K562 (cell line): Measurements from ENCODE around the gene NRTN. TPM values are rescaled to one million over a fixed set of nuclear protein-coding genes. Genes with fewer than 3 reads are reported as not detected.

Source experiments
- ARID1B ChIP-seq: fragments of 450-650 bp; IDR thresholded peaks from 2 replicates; pipeline ENCODE4 v1.6.1; 2016; ENCODE audit warnings: antibody characterized with exemption, mild to moderate bottlenecking, inconsistent platforms
- BMI1 ChIP-seq: fragments of 150-350 bp; IDR thresholded peaks from 2 replicates; pipeline ENCODE4 v1.6.1; 2014; ENCODE audit warnings: low read length
- C11orf30 ChIP-seq: fragments of 450-650 bp; IDR thresholded peaks from 2 replicates; pipeline ENCODE4 v1.6.1; 2016; ENCODE audit warnings: low read depth, mild to moderate bottlenecking
- CBFB ChIP-seq: sonication (generic); formaldehyde crosslinking; IDR thresholded peaks from 2 replicates; pipeline ENCODE4 v1.4.0; 2020; ENCODE audit warnings: mild to moderate bottlenecking, missing genetic modification reagents
- CHD2 ChIP-seq: IDR thresholded peaks from 2 replicates; pipeline ENCODE4 v1.6.1; 2011; ENCODE audit warnings: low read depth, low read length
- DLX4 ChIP-seq: fragments of 250-450 bp; sonication (Bioruptor Pico); IDR thresholded peaks from 2 replicates; pipeline ENCODE4 v1.6.1; 2021; ENCODE audit warnings: mild to moderate bottlenecking
- GTF2A2 ChIP-seq: IDR thresholded peaks from 2 replicates; pipeline ENCODE4 v1.6.1; 2016; ENCODE audit warnings: mild to moderate bottlenecking, missing genetic modification characterization, missing compliant biosample characterization
- IRF2 ChIP-seq: sonication (generic); formaldehyde crosslinking; IDR thresholded peaks from 2 replicates; pipeline ENCODE4 v1.8.1; 2022; ENCODE audit warnings: mild to moderate bottlenecking, missing genetic modification reagents
- KAT8 ChIP-seq: fragments of 450-650 bp; IDR thresholded peaks from 2 replicates; pipeline ENCODE4 v1.6.1; 2016; ENCODE audit warnings: low read depth, mild to moderate bottlenecking
- MAFG ChIP-seq: fragments of 450-650 bp; conservative IDR thresholded peaks from 2 replicates; pipeline ENCODE4 v1.6.1; 2016; ENCODE audit warnings: missing genetic modification characterization, missing compliant biosample characterization
- MAX ChIP-seq: sonication (generic); formaldehyde crosslinking; IDR thresholded peaks from 2 replicates; pipeline ENCODE4 v1.9.0; 2022; ENCODE audit warnings: mild to moderate bottlenecking, missing genetic modification reagents
- MITF ChIP-seq: IDR thresholded peaks from 2 replicates; pipeline ENCODE4 v1.6.1; 2014; ENCODE audit warnings: antibody characterized with exemption
- NCOA2 ChIP-seq, 2 experiments: fragments of 450-650 bp; IDR thresholded peaks; 2 replicates each; pipeline ENCODE4 v1.6.1; 2018; ENCODE audit warnings: mild to moderate bottlenecking in 2 of 2, moderate library complexity in 1 of 2; ENCODE audit not compliant: partially characterized antibody in 2 of 2
- PRMT5 ChIP-seq: sonication (generic); formaldehyde crosslinking; IDR thresholded peaks from 2 replicates; pipeline ENCODE4 v1.5.0; 2020; ENCODE audit warnings: missing genetic modification reagents
- RBFOX2 ChIP-seq: fragments of 200-400 bp; formaldehyde crosslinking; IDR thresholded peaks from 2 replicates; pipeline ENCODE4 v1.6.1; 2017; ENCODE audit warnings: low read depth, mild to moderate bottlenecking, low read length, moderate library complexity
- SMAD3 ChIP-seq: fragments of 450-650 bp; formaldehyde crosslinking; conservative IDR thresholded peaks from 2 replicates; pipeline ENCODE4 v1.4.0; 2020; ENCODE audit warnings: mild to moderate bottlenecking
- TCF15 ChIP-seq: fragments of 250-450 bp; sonication (Bioruptor Pico); IDR thresholded peaks from 2 replicates; pipeline ENCODE4 v1.8.0; 2022; ENCODE audit warnings: moderate library complexity, mild to moderate bottlenecking, inconsistent platforms
- TEAD4 ChIP-seq, 2 experiments: sonication (generic) in 1 of 2; formaldehyde crosslinking in 1 of 2; IDR thresholded peaks; 2 replicates each; pipeline versions ENCODE4 v1.6.1 to v1.8.0; 2012 to 2022; ENCODE audit warnings: borderline replicate concordance in 1 of 2, inconsistent platforms in 1 of 2, low read length in 1 of 2, mild to moderate bottlenecking in 1 of 2, missing genetic modification reagents in 1 of 2
- THRB ChIP-seq: fragments of 450-650 bp; formaldehyde crosslinking; conservative IDR thresholded peaks from 2 replicates; pipeline ENCODE4 v1.4.0; 2022; ENCODE audit warnings: mild to moderate bottlenecking, missing genetic modification characterization
- ZBTB12 ChIP-seq: fragments of 250-450 bp; sonication (Bioruptor Pico); IDR thresholded peaks from 2 replicates; pipeline ENCODE4 v1.4.0; 2020
- ZKSCAN3 ChIP-seq: fragments of 250-450 bp; sonication (Bioruptor Pico); IDR thresholded peaks from 2 replicates; pipeline ENCODE4 v1.4.0; 2020
- ZNF224 ChIP-seq: sonication (generic); formaldehyde crosslinking; IDR thresholded peaks from 2 replicates; pipeline ENCODE4 v1.8.0; 2022; ENCODE audit warnings: mild to moderate bottlenecking, missing genetic modification reagents
- ZNF263 ChIP-seq: sonication (generic); formaldehyde crosslinking; IDR thresholded peaks from 2 replicates; pipeline ENCODE4 v1.8.0; 2022; ENCODE audit warnings: mild to moderate bottlenecking, missing genetic modification reagents, borderline replicate concordance
- polyA plus RNA-seq, 8 experiments: library from polyadenylated mRNA; depleted of rRNA in 4 of 8; stranded (reverse) in 5 of 8; unstranded in 3 of 8; fragments of >200 nt; fragmentation: Nextera tagmentation in 2 of 8; fragmentation: Illumina TruSeq in 1 of 8; extraction: Ambion mirVana in 2 of 8; extraction: Trizol in 1 of 8; gene quantifications; 2 replicates each; pipeline versions ENCODE4 v1.2.1 to v1.2.3, GENCODE V29; 2011 to 2014; ENCODE audit warnings: inconsistent platforms in 1 of 8, missing spikeins in 1 of 8
- total RNA-seq, 7 experiments: library from RNA; depleted of rRNA in 6 of 7; stranded (reverse); fragments of >200 nt in 6 of 7; fragmentation: Illumina TruSeq in 2 of 7; extraction: Trizol in 2 of 7; gene quantifications; 2 replicates each; pipeline versions ENCODE4 v1.2.1 to v1.2.3, GENCODE V29; 2011 to 2021; ENCODE audit warnings: low replicate concordance in 1 of 7

Gene NRTN
- total and polyA plus RNA-seq, 9 of the 15 experiments (the other 6 are each of a cell fraction or from before 2014, with no cell fraction given) = 0.62 to 8.1 (median 1.6) TPM; not detected in 2

- TF ChIP-seq MITF = peak; percentile 75
- peak; percentile 35; the same call in 1 of the 2 replicates for TF ChIP-seq ZNF263 (CRISPR knock-in tag)
- 0 out of 2 replicates have a peak, but pooled peaks have one; percentile 8 for TF ChIP-seq TEAD4 (IDR thresholded peaks at IDR 0.05; ENCODE audit: low read length)
- TF ChIP-seq TEAD4 (CRISPR knock-in tag; IDR thresholded peaks at IDR 0.05; ENCODE audit: borderline replicate concordance) = no peak
- no peak for TF ChIP-seq TCF15 (CRISPR knock-in tag)
- no peak for TF ChIP-seq DLX4 (CRISPR knock-in tag)
- TF ChIP-seq THRB = peak; percentile 86; the same call in 1 of the 2 replicates
- TF ChIP-seq RBFOX2 = peak; percentile 98
- TF ChIP-seq MAFG (tag) = no peak
- TF ChIP-seq ARID1B = no peak; the same call in 1 of the 2 replicates
- no peak for TF ChIP-seq NCOA2 (IDR thresholded peaks at IDR 0.05; ENCODE audit: partially characterized antibody in 2 of 2)
- no peak for TF ChIP-seq ZKSCAN3 (CRISPR knock-in tag)
- peak; percentile 88 for TF ChIP-seq C11orf30
- peak; percentile 93 for TF ChIP-seq CBFB
- TF ChIP-seq ZNF224 (CRISPR knock-in tag) = peak; percentile 79; the same call in 1 of the 2 replicates
- TF ChIP-seq GTF2A2 = peak; percentile 72
- TF ChIP-seq KAT8 = no peak
- peak; percentile 66 for TF ChIP-seq SMAD3 (CRISPR knock-in tag)
- no peak for TF ChIP-seq BMI1
- peak; percentile 88 for TF ChIP-seq ZBTB12 (CRISPR knock-in tag)
- TF ChIP-seq PRMT5 (CRISPR knock-in tag) = no peak
- TF ChIP-seq CHD2 = peak; percentile 61
- TF ChIP-seq MAX (CRISPR knock-in tag) = peak; percentile 100
- TF ChIP-seq IRF2 (CRISPR knock-in tag) = no peak
Measured at GRCh38 chr19:5790559-5791520, 14.0 kb upstream of the NRTN start, which contains the start of gene DUS3L (continued).
